Measurements from ENCODE around the gene CLPX.
"Not testable (repeated sequence)": the region's sequence is repeated elsewhere in the genome, so short reads cannot be mapped to it uniquely, and the experiment has no call there.

Gene CLPX

GRCh38 chr15:65175511-65175910, 9.6 kb downstream of the CLPX start:
- H3K36me3 ChIP-seq (replicated peaks): peaks cover 88% of the 10 kb centered on the region
- H3K4me3 ChIP-seq: no peak overlapping the region
- H3K27me3 ChIP-seq (ENCODE audit: low read depth): no peaks in the 10 kb centered on the region
- no peaks in the 10 kb centered on the region for H3K9me3 ChIP-seq
- in situ Hi-C loops (cut with MboI; ENCODE audit: low sequenced_read_pairs): no loop called here
- no peak for DNase-seq (ENCODE audit: low spot score in 2 of 2)
- H3K4me1 ChIP-seq: no peaks in the 10 kb centered on the region

- in situ Hi-C loops (cut with MboI; ENCODE audit: low sequenced_read_pairs): no loop called here
- no peaks in the 10 kb centered on the region for H3K27me3 ChIP-seq (ENCODE audit: low read depth)
- no peaks in the 10 kb centered on the region for H3K9me3 ChIP-seq
- no peak for DNase-seq (ENCODE audit: low spot score in 2 of 2)
- H3K4me3 ChIP-seq: no peak overlapping the region
- H3K4me1 ChIP-seq: no peaks in the 10 kb centered on the region
- peaks cover 90% of the 10 kb centered on the region for H3K36me3 ChIP-seq (replicated peaks)
These were observed 10.6 kb downstream of the CLPX start for GRCh38 chr15:65174509-65174908.

DNA sequence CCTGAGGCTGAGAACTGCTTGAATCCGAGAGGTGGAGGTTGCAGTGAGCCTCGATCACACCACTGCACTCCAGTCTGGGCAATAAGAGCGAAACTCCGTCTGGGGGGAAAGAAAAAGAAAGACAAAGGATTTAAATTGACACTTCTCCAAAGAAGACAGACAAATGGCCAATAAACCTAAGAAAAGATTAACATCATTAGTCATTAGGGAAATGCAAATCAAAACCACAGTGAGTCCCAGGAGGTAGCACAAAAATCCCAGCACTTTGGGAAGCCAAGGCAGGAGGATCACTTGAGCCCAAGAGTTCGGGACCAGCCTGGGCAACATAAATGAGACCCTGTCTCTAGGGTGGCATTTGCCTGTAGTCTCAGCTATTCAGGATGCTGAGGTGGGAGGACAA, 12.6 kb downstream of the CLPX start:
- in situ Hi-C loops (cut with MboI; ENCODE audit: low sequenced_read_pairs): no loop called here
- Histone ChIP-seq H3K4me1 (no peaks in the 10 kb centered on the region), H3K36me3 (replicated peaks) (peaks cover 76% of the 10 kb centered on the region), H3K9me3 (no peaks in the 10 kb centered on the region), H3K27me3 (ENCODE audit: low read depth) (no peaks in the 10 kb centered on the region), H3K4me3 (no peak overlapping the region)
- DNase-seq (ENCODE audit: low spot score in 2 of 2): no peak

DNA sequence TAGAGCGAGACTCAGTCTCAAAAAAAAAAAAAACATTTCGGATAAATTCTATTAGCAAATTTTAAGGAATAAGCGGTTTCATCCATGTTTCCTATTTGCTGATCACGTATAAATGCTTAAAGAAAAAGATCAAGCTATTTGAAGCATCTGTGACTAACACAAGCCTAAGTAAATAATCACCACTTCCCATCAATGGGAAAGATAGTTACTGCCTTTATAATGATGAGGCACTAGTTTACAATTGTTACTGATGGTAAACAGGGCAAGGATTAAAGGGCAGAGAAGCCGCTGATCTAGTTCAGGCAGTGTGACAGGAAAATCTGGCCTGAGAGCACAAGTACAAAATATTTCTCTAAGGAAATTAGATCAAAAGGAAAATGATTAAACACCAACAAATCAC, 13.7 kb downstream of the CLPX start:
- Histone ChIP-seq H3K9me3 (no peaks in the 10 kb centered on the region), H3K36me3 (replicated peaks) (peaks cover 74% of the 10 kb centered on the region), H3K4me3 (no peak overlapping the region), H3K4me1 (no peaks in the 10 kb centered on the region), H3K27me3 (ENCODE audit: low read depth) (no peaks in the 10 kb centered on the region)
- in situ Hi-C loops (cut with MboI; ENCODE audit: low sequenced_read_pairs): no loop called here
- DNase-seq (ENCODE audit: low spot score in 2 of 2): no peak

GRCh38 chr15:65165875-65166274, 19.3 kb downstream of the CLPX start:
- Histone ChIP-seq H3K27me3 (ENCODE audit: low read depth) (no peaks in the 10 kb centered on the region), H3K4me1 (no peaks in the 10 kb centered on the region), H3K36me3 (replicated peaks) (peaks cover 68% of the 10 kb centered on the region), H3K9me3 (no peaks in the 10 kb centered on the region), H3K4me3 (no peak overlapping the region)
- DNase-seq (ENCODE audit: low spot score in 2 of 2): no peak
- in situ Hi-C loops (cut with MboI; ENCODE audit: low sequenced_read_pairs): no loop called here

DNA sequence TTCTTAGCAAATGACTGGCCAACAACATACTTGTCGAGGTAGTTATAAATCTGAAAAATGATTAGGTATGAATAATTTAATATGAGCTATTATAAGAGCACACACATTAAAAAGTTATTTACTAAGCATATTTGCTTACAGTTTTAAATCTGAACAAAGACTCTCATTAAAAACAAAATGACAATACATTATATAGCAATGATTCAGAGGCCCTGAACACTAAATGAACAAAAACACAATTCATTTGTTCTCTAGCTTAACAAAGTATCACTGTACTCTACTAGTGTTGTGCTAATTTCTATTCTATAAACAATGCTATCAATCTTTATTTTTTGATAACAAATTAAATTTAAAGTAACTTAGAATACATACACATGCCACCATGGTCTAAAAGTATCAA, 21.0 kb downstream of the CLPX start:
- Histone ChIP-seq H3K9me3 (no peaks in the 10 kb centered on the region), H3K36me3 (replicated peaks) (peaks cover 54% of the 10 kb centered on the region), H3K4me3 (no peak overlapping the region), H3K4me1 (no peaks in the 10 kb centered on the region), H3K27me3 (ENCODE audit: low read depth) (no peaks in the 10 kb centered on the region)
- no peak for DNase-seq (ENCODE audit: low spot score in 2 of 2)
- in situ Hi-C loops (cut with MboI; ENCODE audit: low sequenced_read_pairs): no loop called here

DNA sequence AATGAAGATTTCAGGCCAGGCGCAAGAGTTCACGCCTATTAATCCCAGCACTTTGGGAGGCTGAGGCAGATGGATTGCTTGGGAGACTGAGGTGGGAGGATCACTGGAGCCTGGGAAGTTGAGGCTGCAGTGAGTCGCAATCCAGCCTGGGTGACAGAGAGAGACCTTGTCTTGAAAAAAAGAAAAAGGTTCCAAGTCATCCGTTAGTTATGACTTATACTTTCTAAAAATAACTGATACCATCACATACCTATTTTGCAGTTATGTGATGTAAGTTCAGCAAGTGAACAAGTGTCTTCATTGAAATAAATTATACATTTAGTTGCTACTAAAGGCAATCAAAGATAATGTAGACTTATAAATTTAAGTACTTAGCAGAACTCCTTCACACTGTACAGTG, 22.1 kb downstream of the CLPX start:
- H3K4me3 ChIP-seq: no peak overlapping the region
- no peaks in the 10 kb centered on the region for H3K27me3 ChIP-seq (ENCODE audit: low read depth)
- no peaks in the 10 kb centered on the region for H3K9me3 ChIP-seq
- H3K36me3 ChIP-seq (replicated peaks): peaks cover 63% of the 10 kb centered on the region
- no peak for DNase-seq (ENCODE audit: low spot score in 2 of 2)
- H3K4me1 ChIP-seq: no peaks in the 10 kb centered on the region
- in situ Hi-C loops (cut with MboI; ENCODE audit: low sequenced_read_pairs): no loop called here

DNA sequence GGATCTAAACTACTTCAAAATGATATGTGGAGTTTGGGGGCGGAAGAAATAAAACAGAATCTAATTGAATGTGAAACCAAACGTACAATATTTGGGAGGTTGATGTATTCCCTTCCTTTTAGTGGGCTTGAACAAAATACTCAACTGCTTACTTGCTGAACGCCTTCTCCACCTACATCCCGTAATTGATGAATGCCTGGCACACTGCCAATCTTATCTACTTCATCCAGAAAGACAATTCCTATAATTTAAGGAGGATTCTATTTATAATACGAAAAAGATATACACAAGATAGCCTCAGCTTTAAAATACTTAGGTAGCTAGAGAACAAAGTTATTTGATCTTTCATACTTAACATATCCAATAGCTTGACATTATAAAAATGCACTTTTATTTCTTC, 28.4 kb downstream of the CLPX start:
- no peak for DNase-seq (ENCODE audit: low spot score in 2 of 2)
- no peaks in the 10 kb centered on the region for H3K27me3 ChIP-seq (ENCODE audit: low read depth)
- H3K9me3 ChIP-seq: no peaks in the 10 kb centered on the region
- in situ Hi-C loops (cut with MboI; ENCODE audit: low sequenced_read_pairs): no loop called here
- H3K4me3 ChIP-seq: no peak overlapping the region
- H3K36me3 ChIP-seq (replicated peaks): peaks cover 69% of the 10 kb centered on the region
- no peaks in the 10 kb centered on the region for H3K4me1 ChIP-seq

GRCh38 chr15:65154720-65155119, 30.4 kb downstream of the CLPX start:
- Histone ChIP-seq H3K27me3 (ENCODE audit: low read depth) (no peaks in the 10 kb centered on the region), H3K4me1 (no peaks in the 10 kb centered on the region), H3K4me3 (no peak overlapping the region), H3K9me3 (no peaks in the 10 kb centered on the region), H3K36me3 (replicated peaks) (peaks cover 84% of the 10 kb centered on the region)
- in situ Hi-C loops (cut with MboI; ENCODE audit: low sequenced_read_pairs): no loop called here
- DNase-seq (ENCODE audit: low spot score in 2 of 2): no peak

DNA sequence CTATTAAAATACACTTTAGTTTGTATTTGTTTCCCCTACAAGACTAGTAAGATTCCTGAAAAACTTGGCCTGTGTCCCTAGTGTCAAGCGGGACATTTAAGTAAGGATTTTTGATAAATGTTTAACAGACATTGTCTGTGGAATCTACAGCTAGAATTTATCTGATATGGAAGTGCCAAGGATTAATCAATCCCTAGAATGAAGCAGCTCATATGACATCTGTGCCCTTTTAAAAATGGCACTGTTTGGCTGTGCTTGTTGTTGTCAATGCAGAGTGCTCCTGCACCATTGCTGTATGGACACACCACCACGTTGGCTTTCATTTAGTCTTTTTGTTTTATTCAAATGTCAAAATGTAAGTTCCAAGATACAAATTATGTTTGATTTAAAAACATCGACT, 37.2 kb downstream of the CLPX start:
- Histone ChIP-seq H3K9me3 (no peaks in the 10 kb centered on the region), H3K4me1 (no peaks in the 10 kb centered on the region), H3K27me3 (ENCODE audit: low read depth) (no peaks in the 10 kb centered on the region), H3K4me3 (no peak overlapping the region), H3K36me3 (replicated peaks) (peaks cover 42% of the 10 kb centered on the region)
- in situ Hi-C loops (cut with MboI; ENCODE audit: low sequenced_read_pairs): no loop called here
- no peak for DNase-seq (ENCODE audit: low spot score in 2 of 2)

DNA sequence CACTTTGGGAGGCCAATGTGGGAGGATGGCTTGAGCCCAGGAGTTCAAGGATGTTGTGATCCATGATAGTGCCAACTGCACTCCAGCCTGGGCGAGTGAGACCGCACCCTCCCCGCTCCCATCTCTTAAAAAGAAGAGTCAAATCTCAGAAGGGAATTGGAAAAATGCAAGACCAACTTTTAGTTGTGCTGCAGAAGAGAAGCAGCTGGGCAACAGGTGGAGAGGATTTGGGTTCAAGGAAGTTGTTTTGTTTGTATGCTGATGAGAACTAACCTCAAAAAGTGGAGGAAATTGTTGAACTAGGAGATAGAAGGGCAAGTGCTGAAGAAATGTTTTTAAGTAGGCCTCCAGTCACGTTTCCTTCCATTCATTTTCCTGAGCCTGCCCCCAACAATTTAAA, 38.7 kb downstream of the CLPX start:
- DNase-seq (ENCODE audit: low spot score in 2 of 2): no peak
- peaks cover 33% of the 10 kb centered on the region for H3K36me3 ChIP-seq (replicated peaks)
- no peak overlapping the region for H3K4me3 ChIP-seq
- in situ Hi-C loops (cut with MboI; ENCODE audit: low sequenced_read_pairs): no loop called here
- H3K27me3 ChIP-seq (ENCODE audit: low read depth): no peaks in the 10 kb centered on the region
- H3K9me3 ChIP-seq: no peaks in the 10 kb centered on the region
- H3K4me1 ChIP-seq: no peaks in the 10 kb centered on the region

- in situ Hi-C loops (cut with MboI; ENCODE audit: low sequenced_read_pairs); H3K27me3 ChIP-seq (ENCODE audit: low read depth); DNase-seq (ENCODE audit: low spot score in 2 of 2); H3K4me3 ChIP-seq; H3K4me1 ChIP-seq; H3K36me3 ChIP-seq (replicated peaks): not testable (repeated sequence)
- H3K9me3 ChIP-seq: peaks cover 23% of the 10 kb centered on the region
These were observed 46.5 kb downstream of the CLPX start for GRCh38 chr15:65138631-65139030.

DNA sequence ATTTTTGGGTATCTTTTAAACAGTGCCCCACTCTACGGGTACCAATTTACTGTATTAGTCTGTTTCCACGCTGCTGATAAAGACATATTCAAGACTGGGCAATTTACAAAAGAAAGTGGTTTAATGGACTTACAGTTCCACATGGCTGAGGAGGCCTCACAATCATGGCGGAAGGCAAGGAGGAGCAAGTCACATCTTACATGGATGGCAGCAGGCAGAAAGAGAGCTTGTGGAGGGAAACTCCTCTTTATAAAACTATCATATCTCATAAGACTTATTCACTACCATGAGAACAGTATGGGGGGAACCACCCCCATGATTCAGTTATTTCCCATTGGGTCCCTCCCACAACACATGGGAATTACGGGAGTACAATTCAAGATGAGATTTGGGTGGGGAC, 47.2 kb downstream of the CLPX start:
- H3K9me3 ChIP-seq: peaks cover 23% of the 10 kb centered on the region
- H3K36me3 ChIP-seq (replicated peaks); in situ Hi-C loops (cut with MboI; ENCODE audit: low sequenced_read_pairs); DNase-seq (ENCODE audit: low spot score in 2 of 2); H3K4me3 ChIP-seq; H3K4me1 ChIP-seq; H3K27me3 ChIP-seq (ENCODE audit: low read depth): not testable (repeated sequence)

DNA sequence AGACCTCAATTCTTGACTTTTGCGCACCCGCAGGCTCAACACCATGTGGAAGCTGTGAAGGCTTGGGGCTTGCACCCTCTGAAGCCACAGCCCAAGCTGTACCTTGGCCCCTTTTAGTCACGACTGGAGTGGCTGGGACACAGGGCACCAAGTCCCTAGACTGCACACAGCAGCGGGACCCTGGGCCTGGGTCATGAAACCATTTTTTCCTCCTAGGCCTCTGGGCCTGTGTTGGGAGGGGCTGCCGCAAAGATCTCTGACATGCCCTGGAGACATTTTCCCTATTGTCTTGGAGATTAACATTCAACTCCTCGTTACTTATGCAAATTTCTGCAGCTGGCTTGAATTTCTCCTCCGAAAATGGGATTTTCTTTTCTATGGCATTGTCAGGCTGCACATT, 48.1 kb downstream of the CLPX start:
- H3K36me3 ChIP-seq (replicated peaks); in situ Hi-C loops (cut with MboI; ENCODE audit: low sequenced_read_pairs); H3K27me3 ChIP-seq (ENCODE audit: low read depth); H3K4me1 ChIP-seq; H3K4me3 ChIP-seq: not testable (repeated sequence)
- peak in 1 of 2 experiments; percentile 44 for DNase-seq (ENCODE audit: low spot score in 2 of 2)
- peaks cover 23% of the 10 kb centered on the region for H3K9me3 ChIP-seq

DNA sequence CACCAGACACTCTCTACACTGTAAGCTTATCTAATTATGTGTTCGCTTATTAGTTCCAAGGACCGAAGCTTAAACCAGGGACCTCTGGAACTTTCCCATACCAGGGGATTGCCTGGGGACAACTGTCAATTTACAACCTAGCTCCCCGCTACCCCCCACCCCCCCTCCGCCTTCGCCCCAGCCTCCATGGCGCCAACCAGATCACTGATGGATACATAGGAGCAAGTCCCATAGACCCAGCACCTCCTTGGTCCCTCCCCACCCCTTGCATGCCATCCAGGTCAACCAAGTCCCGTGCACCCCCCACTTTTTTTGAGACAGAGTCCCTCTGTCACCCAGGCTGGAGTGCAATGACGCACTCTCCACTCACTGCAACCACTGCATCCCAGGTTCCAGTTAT, 50.6 kb downstream of the CLPX start:
- Histone ChIP-seq H3K27me3 (ENCODE audit: low read depth) (no peaks in the 10 kb centered on the region), H3K9me3 (peaks cover 23% of the 10 kb centered on the region), H3K4me3 (peak overlapping the region; percentile 54), H3K4me1 (peaks cover 14% of the 10 kb centered on the region), H3K36me3 (replicated peaks) (peaks cover 17% of the 10 kb centered on the region)
- in situ Hi-C loops (cut with MboI; ENCODE audit: low sequenced_read_pairs): no loop called here
- DNase-seq (ENCODE audit: low spot score in 2 of 2): no peak

All from HAP-1 (cell line).